NOMO-1 treated with dmso at 0.1 percent for 144 hours (cell line): Measurements from ENCODE around the gene CTDSP2.
"Not testable (repeated sequence)": the region's sequence is repeated elsewhere in the genome, so short reads cannot be mapped to it uniquely, and the experiment has no call there.

Experiments used
- DNase-seq: peaks from one replicate; lab custom pipeline; 2025; ENCODE audit not compliant: unreplicated experiment; lab: John Stamatoyannopoulos, UW

CTDSP2 gene, protein sequence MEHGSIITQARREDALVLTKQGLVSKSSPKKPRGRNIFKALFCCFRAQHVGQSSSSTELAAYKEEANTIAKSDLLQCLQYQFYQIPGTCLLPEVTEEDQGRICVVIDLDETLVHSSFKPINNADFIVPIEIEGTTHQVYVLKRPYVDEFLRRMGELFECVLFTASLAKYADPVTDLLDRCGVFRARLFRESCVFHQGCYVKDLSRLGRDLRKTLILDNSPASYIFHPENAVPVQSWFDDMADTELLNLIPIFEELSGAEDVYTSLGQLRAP

DNA sequence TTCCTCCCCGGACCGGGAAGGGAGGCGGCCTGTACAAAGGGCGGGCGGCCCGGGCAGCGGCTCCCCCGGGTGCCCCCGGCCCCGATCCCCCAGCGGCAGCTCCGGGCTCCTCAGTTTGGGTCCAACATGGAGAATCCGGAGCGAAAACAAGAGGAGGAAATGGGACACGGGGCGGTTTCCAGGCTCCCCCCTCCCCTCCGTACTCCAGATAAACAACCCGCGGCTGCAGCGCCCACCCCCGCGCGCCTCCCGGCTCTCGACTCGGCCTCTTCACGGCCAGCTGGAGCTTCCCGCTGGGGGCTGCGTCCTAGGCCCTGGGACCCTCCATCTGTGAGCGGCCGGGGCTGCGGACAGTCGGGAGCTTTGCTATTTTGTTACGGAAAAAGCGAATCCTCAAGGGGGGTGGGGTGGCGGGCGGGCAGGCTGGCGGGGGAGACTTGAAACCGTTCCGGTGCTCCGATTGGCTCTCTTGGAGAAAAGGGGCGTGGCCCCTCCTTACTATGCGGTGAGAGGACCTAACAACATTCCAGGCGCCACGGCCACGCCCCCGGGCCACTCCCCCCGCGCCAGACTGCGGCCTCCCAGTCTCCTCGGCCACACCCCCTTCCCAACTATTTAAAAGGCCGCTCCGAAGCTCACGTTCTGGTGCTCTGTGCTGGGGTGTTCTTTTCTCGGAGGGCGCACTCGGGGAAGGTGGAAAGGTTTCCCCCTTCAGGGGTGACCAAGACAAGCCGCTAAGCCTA, at the start of gene CTDSP2:
TSS of gene CTDSP2 (minus strand) at position 153 of the 743 bp plus-strand sequence. CDS start 294 bp downstream, outside the sequence.
- peak; percentile 87 for DNase-seq

DNA sequence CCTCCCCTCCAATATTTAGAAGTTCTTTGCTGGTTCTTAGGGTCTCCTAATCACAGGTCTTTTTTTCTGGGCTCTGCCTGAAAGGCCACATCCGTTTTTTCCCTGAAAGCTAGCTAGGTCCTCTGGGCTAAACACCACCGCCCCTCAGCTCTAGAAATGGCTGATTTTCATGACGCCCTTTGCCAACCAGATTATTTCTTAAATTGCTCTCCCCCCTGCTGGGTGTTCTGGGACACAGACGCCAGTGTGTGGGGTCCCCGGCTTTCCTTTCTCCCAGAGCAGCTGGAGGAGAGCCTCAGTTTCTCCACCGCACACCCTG, 49.5 kb upstream of the CTDSP2 start:
- DNase-seq: no peak

DNA sequence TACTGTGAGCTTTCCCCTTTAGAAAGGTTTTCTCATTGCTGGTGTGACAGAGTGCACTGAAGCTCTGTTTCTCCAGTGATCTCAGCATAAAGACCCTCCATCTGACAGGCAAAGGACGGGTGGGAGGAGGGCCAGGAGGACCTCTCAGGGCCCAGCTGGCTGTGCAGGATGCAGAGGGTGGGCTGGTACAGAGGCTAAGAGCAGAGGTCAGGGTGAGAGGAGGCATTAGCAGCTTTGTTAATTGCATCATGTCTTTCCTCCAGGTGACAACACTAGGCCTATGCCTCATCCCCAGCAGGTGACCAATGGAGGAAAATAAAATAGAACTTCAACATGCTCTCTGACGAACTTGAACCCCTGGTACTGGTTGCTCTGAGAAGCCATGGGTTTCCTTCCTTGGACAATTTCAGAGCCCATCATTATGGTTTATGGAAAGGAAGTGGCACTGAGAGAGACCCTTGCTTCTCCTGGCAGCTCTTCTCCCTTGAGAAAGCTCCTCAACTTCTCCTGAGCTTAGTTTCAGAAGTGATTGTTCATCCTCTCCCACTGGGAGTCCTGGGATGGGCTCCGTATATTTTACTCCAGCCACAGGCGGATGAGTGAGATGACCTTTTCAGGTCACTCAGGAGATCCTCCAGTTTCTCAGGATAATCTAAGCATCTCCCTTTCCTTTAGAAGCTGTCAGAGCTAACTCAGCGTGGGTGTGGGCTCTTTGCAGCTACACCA, 49.0 kb upstream of the CTDSP2 start:
- no peak for DNase-seq

DNA sequence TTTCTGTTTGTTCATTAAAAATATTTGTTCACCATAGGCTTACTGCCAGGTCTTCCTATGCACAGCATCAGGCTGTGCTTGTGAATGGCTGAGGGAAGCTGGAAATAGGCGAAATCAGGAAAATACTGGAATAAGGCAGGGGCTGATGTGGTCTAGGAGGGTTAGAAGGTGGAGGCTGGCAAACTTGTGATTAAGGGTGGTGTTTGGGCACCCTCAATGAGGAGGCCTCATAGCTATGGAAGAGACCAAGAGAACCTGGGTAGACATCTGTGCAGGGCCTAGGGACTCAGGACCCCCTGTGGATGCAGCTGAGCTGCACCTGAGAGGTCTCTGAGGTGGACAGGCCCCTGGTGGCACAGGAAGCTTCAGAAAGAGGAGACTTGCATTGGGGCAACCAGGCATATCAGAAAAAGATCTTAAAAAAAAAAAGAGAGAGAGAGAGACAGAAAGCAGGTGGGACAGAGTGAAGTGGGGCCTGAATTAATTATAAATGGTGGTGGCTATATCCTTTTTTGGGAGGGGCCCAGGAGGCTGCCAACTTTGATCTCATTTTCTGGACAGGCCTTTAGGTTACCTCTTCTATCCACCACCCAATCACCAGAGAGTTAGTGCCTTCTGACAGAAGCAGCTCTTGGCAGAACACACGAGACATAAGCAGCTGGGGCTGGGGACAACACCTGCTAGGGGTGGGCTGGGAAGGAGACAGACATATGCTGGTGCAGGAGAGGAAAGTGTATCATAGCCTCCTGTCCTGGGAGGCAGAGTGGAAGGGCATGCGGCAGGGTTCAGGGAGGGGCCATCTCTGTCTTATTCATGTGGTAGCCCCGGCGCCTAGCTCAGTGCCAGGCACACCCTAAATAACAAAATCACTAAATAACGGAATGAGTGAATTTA, 48.1 kb upstream of the CTDSP2 start:
- DNase-seq: no peak

DNA sequence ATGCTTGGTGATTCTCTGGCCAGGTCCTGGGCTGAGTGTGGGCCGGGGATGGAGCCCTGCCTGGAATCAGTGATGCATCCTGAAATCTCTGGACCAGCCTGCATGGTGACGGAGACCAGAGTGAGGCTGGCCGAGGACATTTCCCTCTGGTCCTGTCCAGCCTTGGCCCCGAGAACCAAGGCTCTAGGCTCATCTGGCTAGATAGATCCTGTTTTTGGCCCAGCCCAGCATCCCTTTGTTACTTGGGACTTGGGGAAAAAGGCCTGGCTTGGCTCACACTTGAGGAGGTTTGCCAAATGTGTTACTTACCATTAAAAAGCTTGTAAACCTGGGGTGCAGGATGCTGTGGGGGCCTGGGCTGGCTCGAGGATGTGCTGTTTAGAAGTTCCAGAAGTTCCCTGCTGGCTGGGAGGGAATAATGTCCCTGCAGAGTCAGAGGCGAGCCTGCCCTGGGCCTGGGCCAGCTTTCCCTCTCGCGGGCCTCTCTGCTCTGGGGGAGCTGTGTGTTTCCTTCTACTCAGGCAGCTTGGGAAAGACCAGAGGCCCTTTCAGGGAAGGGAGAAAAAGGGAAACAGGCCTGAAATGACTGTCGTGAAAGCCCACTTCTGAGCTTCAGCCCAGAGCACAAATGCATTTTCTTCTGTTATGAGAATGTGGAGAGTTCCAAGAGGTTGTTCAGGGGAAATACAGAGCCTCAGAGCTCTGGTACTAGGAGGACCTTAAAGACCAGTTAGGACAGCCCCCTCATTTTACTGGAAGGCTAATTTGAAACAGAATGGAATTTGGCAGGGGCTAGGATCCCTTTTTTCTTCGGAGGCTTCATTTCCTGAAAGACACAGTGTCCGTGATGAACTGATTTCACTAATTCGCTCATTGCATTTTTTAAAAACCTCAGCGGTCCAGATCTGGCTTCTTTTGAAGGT, 47.2 kb upstream of the CTDSP2 start:
- peak; percentile 76 for DNase-seq

DNA sequence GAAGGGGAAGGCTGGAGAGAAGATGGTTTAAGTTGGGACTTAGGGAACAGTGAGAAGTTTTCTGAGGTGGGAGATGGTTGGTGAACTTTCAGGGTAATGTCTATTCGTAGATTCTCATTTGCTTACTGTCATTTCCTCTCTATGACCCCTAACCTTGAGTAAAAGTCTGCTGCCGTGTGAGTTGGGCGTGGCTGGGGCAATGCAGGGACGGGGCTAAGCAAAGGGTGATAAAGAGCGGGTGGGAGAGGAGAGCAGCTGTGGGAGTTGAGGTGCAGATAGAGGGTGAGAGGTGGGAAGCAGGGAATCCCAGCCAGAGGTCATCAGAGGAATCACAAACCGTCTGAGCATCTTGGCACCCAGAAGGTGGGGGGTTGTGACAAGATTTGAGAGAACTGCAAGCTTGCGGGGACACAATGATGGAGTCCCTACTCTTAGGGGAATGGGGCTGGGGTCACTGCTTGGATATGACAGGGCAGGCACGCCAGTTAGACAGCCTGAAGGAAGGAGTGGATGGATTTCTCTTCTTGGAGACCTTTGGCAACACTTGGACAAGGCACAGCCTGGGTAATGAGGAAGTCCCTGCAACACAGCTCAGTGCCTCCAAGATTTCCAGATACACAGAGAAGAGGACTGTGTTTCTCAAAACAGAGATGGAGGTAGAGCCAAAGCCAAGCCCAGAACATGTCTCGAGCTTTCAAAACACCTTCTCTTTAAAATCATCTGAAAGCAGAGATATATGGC, 45.9 kb upstream of the CTDSP2 start:
- DNase-seq: no peak

DNA sequence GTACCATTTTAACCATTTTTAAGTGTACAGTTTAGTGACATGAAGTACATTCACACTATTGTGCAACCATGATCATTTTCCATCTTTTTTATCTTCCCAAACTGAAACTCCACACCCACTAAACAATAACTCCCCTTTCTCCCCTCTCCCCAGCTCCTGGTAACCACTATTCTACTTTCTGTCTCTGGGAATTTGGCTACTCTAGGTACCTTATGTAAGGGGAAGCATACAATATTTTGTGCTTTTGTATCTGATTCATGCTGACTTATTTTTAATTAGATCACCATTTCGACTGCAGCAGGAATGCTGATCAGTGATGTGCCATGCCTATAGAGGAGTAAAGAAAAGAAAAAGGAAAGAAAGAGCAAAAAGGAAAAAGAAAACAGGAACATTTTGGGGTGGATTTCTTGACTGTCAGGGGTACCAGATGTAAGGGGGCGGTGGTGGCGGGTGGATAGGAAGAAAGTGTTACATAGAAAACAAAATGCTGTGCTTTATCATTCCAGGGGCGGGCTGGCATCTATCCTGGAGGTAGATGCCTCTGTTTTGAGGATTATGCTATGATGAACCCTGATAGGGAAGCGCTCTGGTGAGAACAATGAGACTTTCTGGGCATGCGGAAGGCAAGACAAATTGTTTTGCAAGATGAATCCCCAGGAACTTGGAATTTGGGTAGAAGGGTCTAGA, 45.2 kb upstream of the CTDSP2 start:
- DNase-seq: no peak

DNA sequence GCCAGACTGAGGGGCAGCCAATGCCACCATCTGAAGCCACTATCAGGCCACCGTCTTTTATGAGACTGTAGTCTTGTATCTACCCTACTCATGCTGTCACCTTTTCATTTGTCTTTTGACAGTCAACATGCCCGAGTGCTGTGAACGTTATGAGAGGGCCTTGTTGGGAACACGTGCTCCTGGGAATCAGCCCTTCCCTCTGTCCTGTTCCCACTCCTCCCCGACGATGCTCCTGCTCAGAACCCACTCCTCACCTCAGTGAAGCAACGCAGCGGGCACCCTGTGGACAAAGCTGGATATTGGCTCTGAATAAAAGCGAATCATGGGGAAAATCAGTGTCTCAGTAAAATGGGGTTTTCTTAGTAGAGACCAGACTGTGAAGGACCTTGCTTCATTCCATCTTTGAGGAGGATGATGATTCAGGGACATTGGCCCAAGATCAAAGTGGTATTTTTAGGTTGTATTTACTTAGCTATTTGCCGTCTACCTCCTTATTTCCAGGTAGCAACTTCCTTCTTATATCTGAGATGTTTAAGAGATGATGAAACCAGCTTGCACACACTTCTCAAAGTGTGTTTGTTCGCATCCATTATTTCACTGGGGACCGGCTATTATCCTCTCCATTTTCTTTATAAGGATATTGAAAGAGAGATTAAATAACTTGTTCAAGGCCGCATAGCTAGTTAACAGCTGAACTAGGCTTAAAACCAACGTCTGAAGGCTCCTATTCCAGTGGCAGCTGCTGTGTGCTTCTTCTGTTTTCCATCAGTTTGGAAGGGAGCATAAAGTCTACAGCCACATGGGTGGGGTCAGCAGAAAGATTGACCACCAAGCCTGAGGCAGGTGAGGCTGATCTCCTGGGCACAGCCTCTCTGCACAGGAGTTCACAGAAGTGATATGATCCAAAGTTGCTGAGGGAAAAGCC, 43.9 kb upstream of the CTDSP2 start:
- DNase-seq: no peak

DNA sequence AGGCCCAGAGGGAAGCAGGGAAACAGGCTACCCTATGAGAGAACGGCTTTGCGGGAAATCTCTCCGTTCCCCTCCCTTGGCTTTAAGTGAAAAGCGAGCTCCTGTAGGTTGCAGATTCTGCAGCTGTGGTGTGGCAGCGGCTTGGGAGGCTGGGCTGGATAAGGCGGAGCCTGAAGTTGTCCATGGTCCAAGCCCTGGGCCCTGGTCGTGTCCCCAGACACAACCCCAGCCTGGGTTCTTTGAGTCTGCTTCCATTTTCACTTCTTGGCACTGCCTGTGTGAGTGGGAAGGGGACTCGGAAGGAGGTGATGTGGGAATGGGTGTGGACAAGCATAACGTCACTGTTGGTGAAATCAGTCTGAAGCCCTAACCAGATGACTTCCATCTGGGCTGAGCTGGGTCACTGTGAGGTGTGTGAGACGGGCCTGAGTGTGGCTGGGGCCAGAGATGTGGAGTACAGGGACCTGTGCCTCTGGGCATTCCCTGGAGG, 43.0 kb upstream of the CTDSP2 start:
- DNase-seq: no peak

DNA sequence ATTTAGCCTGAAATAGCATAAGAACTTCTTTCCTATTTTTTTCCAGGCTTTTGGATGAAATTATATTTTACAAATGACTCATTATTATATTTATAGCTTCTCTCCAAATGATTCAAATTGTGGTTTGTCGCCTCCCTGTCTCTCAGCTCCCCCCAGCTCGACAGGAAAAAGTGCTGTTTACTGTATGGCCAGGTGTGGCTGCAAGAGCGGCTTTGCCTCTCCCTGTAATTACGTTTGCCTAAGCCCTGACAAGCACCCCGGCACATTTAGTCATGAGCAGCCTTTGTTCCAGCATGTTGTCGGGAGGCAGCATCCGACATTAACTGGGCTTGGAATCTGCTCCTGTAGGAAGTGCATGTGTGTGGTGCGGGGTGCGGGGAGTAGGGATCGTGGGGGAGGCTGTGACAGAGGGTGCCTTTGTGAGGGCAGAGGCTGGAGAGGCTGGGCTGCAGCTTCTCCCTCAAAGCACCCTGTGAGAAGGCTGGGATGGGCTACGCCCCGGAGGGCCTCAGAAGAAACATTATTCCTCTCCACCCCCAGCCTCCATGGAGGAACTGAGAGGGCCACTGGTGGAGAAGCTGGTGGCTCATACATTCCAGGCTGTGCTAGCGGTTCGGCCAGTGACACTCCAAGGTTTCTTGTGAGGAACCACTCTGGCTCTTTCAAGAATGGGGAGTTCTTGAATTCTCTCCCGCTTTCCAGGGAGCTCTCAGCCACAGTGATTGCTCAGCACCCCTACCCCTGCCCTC, 42.1 kb upstream of the CTDSP2 start:
- DNase-seq: no peak

DNA sequence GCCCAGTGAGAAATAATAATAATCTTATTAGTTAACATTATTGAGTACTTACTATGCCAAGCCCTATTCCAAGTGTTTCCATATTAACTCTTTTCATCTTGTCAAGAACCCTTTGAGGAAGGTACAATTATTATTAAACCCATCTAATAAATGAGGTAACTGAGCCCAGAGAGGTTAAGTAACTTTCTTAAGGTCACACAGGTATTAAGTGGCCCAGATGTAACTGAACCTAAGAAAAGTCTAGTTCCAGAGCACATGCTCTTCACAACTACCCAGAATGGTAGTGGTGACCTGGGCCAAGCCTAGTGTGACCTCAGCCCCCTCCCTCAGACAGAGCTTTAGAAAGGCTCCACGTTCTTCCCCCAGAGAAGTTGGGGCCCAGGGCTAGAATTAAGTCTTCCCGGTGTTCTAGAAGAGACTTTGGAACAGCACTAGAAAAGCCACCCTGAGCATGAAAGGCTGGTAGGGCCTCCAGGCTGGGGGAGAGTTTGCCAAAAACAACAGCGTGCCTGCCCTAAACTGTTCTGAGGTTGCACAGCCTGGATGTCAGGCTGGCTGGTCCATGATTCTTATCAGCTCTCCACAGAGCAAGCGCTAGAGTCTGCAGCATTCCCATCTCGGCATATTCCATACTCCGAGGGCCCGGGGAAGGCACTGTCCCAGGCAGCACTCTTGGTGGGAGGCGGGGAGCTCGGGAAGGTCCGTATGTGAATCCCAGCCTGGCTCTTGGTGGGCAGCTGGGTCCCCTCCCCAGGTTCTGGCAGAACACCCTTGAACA, 41.3 kb upstream of the CTDSP2 start:
- DNase-seq: no peak

DNA sequence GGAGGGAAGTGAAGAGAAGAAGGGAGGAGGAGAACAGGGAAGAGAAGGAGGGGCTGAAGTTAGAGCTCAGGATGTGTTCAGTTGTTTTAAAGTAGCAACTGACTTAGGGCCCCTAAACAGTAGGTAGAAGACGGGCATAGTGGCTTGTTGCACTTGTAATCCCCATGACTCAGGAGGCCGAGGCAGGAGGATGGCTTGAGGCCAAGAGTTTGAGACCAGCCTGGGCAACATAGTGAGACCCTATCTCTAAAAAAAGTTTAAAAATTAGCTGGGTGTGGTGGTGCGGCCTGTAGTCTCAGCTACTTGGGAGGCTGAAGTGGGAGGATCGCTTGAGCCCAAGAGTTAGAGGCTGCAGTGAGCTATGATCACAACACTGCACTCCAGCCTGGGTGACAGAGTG, 40.4 kb upstream of the CTDSP2 start:
- not testable (repeated sequence) for DNase-seq

DNA sequence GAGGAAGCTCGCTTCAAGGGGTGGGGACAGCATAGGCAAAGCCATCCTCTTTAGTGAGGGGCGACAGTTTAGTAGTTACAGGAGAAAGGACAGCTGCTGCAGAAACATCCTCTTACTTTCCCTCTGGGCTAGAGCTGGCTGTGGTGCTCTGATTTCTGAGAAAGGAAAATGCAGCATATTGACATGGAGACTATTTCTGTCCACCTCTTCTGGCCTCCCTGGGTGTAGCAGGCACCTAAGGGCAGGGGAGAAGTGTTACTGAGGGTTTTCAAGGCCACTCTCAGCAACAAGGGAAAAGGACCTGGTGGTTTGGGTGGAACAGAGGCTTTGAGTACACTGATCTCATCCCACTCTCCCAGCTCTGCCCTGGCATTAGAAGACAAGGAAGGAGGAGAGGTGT, 40.0 kb upstream of the CTDSP2 start:
- no peak for DNase-seq

DNA sequence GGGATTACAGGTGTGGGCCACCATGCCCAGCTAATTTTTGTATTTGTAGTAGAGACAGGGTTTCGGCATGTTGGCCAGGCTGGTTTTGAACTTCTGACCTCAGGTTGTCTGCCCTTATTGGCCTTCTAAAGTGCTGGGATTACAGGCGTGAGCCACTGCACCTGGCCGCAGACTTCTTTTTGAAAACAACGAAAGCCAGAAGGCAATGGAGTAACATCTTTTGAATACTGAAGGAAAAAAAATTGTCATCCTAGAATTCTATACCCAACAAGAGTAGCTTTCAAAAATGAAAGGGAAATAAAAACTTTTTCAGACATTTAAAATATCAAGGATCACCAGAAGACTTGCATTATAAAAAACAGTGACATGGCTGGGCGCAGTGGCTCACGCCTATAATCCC, 38.7 kb upstream of the CTDSP2 start:
- no peak for DNase-seq

DNA sequence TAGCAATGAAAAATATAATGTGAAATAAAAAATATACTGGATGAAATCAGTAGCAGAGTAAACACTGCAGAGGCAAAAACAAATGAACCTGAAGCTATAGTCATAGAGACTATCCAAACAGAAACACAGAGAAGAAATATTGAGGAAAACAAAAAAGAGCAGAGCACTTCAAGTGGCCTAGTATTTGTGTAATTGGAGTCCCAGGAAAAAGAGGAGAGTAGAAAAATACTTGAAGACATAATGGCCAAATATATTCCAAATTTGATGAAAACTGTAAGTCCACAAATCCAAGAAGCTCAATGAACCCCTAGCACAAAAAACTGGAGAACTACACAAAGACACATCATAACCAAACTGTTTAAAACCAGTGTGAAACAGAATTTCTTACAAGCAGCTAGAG, 37.2 kb upstream of the CTDSP2 start:
- no peak for DNase-seq

DNA sequence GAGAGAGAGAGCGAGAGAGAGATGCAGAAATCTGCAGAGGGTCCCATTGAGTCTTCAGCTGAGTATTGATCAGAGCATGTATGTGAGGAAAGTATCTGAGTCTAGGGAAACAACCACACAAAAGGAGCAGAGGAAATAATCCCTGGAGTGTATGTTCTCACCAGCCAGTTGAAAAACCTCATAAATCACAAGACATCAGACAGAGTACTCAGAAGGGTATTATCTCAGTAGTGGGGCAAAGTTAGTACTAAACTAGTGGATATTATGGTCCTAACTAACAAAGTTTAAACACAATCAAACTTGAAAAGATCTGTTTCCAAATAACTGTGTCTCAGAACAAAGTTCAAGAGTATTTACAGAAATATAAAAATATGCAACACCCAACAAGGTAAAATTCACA, 36.5 kb upstream of the CTDSP2 start:
- DNase-seq: no peak
